Ascending aorta (tissue), 2 donors: ENCODE results near the gene SLC25A15. TPM values are rescaled to one million over a fixed set of nuclear protein-coding genes. Genes with fewer than 3 reads are reported as not detected.

ENCODE experiments used
- DNase-seq, 2 donors: peaks; one replicate each; pipeline ENCODE4 v3.0.0-alpha.2; 2019; ENCODE audit warnings: low spot score in 2 of 2
- H3K27ac ChIP-seq, 2 donors: fragments of 200-600 bp; sonication (generic); one replicate each; pipeline ENCODE4 v1.5.1; 2016 to 2017; ENCODE audit warnings: mild to moderate bottlenecking in 1 of 2
- H3K27me3 ChIP-seq: fragments of 200-600 bp; sonication (generic); one replicate; pipeline ENCODE4 v1.5.1; 2017
- H3K36me3 ChIP-seq, 2 donors: fragments of 200-600 bp; sonication (generic); one replicate each; pipeline ENCODE4 v1.5.1; 2016
- H3K4me1 ChIP-seq, 2 donors: fragments of 200-600 bp; sonication (generic); one replicate each; pipeline ENCODE4 v1.5.1; 2016 to 2017; ENCODE audit warnings: mild to moderate bottlenecking in 1 of 2
- H3K4me3 ChIP-seq, 2 donors: fragments of 200-600 bp; sonication (generic); one replicate each; pipeline ENCODE4 v1.5.1; 2016 to 2017; ENCODE audit warnings: mild to moderate bottlenecking in 1 of 2
- H3K9me3 ChIP-seq, 2 donors: fragments of 200-600 bp; sonication (generic); one replicate each; pipeline ENCODE4 v1.5.1; 2016
- intact Hi-C: fragments of 100-400 bp; cut with DNase I; formaldehyde crosslinking; loops from one replicate; pipeline ENCODE4 v1.15.1; 2023
- total RNA-seq: library from RNA; depleted of rRNA; stranded (reverse); fragments of >200 nt; gene quantifications from one replicate; pipeline ENCODE4 v1.1.0, GENCODE V29; 2016
- TF ChIP-seq, protein P1 (sequence below), 3 experiments: fragments of 200-600 bp in 2 of 3; fragments of 450-650 bp in 1 of 3; sonication (generic) in 2 of 3; IDR thresholded peaks; one replicate each; pipeline ENCODE4 v1.5.1; 2016 to 2019; ENCODE audit warnings: antibody characterized with exemption in 3 of 3, mild to moderate bottlenecking in 1 of 3, moderate library complexity in 1 of 3

Gene SLC25A15
- total RNA-seq: 5.5 TPM

DNA sequence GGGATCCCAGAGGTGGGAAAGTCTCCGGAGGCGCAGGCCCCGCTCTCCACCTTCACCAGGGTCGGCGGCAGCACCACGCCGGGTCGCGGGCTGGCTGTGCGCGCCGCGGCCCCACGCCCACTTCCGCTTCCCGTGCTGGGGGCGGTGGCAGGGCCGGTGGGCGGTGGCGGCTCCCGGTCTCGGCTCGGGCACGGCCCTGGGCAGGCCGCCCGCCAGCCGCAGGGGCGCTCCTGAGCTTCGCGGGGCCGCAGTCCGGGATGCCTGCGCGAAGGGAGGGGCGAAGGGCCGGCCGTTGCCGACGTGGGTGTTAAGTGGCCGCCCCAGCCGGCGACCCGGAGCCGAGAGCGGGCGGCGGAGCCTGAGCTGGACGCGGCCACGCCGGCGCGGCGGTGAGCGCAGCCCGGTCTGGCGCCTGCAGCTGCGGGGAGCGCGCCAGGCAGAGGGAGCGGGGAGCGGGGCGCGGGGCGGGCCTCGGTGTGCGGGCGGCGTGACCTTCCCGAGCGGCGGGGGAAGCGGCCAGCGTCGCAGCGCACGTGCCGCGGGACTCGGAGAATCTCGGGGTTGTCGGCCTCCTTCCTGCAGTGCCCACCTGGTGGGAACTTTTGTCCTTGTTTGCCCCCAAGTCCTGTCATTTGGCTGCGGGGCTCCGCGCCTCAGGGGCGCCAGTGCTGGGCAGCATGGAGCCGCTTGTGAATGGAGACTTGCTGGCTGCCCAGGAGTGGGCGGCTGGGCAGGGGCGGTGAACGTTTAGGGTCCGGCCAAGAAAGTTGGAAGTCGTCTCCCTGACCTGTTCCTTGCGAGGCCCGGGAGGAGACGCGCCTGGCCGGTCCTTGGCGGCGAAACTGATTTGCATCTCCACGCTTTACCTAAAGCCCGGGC is at the start of gene SLC25A15:
Gene SLC25A15 (plus strand): TSS at position 337 of the 879 bp plus-strand sequence. CDS start 3,616 bp downstream, outside the sequence.
- no peaks in the 10 kb centered on the region for H3K4me1 ChIP-seq
- no peaks in the 10 kb centered on the region for H3K9me3 ChIP-seq
- H3K36me3 ChIP-seq: peaks cover 0 to 6% of the 10 kb centered on the region in 2 donors
- no peaks in the 10 kb centered on the region for H3K27me3 ChIP-seq
- H3K4me3 ChIP-seq: peak within 1 kb of the TSS; percentile 76 to 79
- TF ChIP-seq, protein P1, sequence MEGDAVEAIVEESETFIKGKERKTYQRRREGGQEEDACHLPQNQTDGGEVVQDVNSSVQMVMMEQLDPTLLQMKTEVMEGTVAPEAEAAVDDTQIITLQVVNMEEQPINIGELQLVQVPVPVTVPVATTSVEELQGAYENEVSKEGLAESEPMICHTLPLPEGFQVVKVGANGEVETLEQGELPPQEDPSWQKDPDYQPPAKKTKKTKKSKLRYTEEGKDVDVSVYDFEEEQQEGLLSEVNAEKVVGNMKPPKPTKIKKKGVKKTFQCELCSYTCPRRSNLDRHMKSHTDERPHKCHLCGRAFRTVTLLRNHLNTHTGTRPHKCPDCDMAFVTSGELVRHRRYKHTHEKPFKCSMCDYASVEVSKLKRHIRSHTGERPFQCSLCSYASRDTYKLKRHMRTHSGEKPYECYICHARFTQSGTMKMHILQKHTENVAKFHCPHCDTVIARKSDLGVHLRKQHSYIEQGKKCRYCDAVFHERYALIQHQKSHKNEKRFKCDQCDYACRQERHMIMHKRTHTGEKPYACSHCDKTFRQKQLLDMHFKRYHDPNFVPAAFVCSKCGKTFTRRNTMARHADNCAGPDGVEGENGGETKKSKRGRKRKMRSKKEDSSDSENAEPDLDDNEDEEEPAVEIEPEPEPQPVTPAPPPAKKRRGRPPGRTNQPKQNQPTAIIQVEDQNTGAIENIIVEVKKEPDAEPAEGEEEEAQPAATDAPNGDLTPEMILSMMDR (IDR thresholded peaks at IDR 0.05): no peak
- intact Hi-C loops: loop anchor here (1.0 to 5.0 kb wide), 2 partner anchors 18 to 283 kb away; partner anchors contain the start of gene MRPS31
- H3K27ac ChIP-seq: peak within 1 kb of the TSS; percentile 71 to 83
- DNase-seq: peak in 1 of 2 donors; percentile 89

DNA sequence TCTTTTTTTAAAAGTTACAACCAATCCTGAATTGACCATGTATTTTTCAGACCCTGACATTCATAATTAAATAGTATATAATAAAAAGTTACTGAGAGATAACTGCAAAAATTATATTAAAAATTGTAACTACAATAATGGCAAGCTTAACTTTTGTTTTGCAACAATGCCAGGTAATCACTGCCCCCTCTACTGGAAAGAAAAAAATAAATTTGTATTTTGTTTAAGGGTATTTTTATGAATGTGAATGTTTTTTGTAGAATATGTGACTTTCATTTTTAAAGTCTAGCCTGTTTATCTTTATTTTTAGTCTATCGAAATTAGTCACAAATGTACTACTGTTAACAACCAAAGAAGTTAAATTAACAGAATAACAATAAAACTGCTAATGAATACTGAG is 40.1 kb upstream of the SLC25A15 start:
- TF ChIP-seq, protein P1 (IDR thresholded peaks at IDR 0.05): no peak
- Histone ChIP-seq H3K4me3 (no peak overlapping the region), H3K36me3 (peaks cover 18 to 45% of the 10 kb centered on the region in 2 donors), H3K27me3 (no peaks in the 10 kb centered on the region), H3K9me3 (no peaks in the 10 kb centered on the region), H3K27ac (no peak overlapping the region), H3K4me1 (no peaks in the 10 kb centered on the region)
- DNase-seq: no peak
- intact Hi-C loops: no loop called here

DNA sequence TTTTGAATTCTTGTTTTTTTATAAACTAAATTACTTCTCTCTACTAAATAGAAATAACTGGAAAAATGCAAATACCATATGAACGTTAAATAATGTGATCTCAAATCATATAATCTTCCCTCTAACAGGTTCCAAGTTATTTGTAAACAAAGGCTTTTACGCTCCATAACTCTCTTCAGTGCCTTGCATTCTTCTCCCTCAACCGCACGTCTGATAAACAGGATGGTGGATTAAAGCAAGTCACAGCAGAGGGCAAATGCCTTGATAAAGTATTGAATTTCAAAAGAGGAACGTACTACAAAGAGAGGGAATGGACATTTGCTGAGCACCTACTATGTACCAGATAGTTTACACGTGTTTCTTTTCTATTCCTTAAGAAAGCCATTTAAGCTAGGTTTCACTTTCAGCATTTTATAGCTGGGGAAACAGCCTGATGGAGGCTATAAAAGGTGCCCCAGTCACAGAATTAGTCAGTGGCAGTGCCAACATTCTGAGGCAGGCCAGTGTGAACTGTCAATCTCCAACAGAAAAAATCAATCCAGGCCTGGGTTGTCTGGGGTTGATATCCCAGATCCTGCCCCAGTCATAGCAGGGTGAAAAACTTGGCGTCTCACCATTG is 34.2 kb upstream of the SLC25A15 start:
- no peaks in the 10 kb centered on the region for H3K27me3 ChIP-seq
- no peak for DNase-seq
- no peaks in the 10 kb centered on the region for H3K4me1 ChIP-seq
- H3K4me3 ChIP-seq: no peak overlapping the region
- intact Hi-C loops: no loop called here
- H3K36me3 ChIP-seq: peaks cover 24 to 77% of the 10 kb centered on the region in 2 donors
- no peak overlapping the region for H3K27ac ChIP-seq
- TF ChIP-seq, protein P1 (IDR thresholded peaks at IDR 0.05): no peak
- no peaks in the 10 kb centered on the region for H3K9me3 ChIP-seq

DNA sequence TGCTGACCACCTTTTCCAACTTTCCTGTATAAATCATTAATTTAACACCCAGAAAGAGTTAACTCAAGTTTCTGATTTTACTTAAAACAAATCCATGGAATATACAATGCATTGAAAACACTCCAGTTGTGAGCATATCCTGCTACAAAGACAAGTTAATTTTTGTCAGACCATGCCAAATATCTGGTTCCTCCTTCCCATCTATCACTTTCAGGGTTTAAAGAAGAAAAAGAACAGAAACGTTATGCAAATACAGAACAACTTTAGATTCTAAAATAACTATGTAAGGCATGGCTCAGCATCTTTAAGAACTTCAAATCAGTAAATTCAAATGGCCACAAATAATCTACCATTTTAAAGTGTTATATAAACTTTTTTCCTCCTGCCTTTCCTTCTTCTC is 33.4 kb upstream of the SLC25A15 start:
- no peak overlapping the region for H3K27ac ChIP-seq
- no peaks in the 10 kb centered on the region for H3K4me1 ChIP-seq
- intact Hi-C loops: no loop called here
- H3K27me3 ChIP-seq: no peaks in the 10 kb centered on the region
- no peak overlapping the region for H3K4me3 ChIP-seq
- no peak for DNase-seq
- TF ChIP-seq, protein P1 (IDR thresholded peaks at IDR 0.05): no peak
- no peaks in the 10 kb centered on the region for H3K9me3 ChIP-seq
- peaks cover 24 to 78% of the 10 kb centered on the region in 2 donors for H3K36me3 ChIP-seq

DNA sequence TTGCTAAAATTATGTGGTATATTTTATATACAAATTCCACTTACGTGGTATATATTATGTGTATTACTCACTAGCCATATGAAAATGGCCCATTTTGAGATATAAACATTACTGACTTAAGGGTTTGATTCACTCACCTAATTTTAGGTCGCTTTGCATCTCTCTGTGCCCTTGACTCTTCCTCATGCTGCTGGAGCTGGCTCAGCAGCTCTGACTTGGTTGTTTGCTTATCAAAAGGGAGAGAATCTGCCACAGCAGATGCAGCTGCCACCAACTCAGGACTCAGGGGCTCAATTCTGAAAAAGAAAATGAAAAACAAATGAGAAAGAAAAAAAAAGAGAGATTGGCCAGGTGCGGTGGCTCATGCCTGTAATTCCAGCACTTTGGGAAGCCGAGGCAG is 30.6 kb upstream of the SLC25A15 start:
- Histone ChIP-seq H3K4me3 (no peak overlapping the region), H3K27me3 (no peaks in the 10 kb centered on the region), H3K9me3 (no peaks in the 10 kb centered on the region), H3K27ac (no peak overlapping the region), H3K4me1 (no peaks in the 10 kb centered on the region), H3K36me3 (peaks cover 15 to 57% of the 10 kb centered on the region in 2 donors)
- TF ChIP-seq, protein P1 (IDR thresholded peaks at IDR 0.05): no peak
- intact Hi-C loops: no loop called here
- no peak for DNase-seq
